Vagina (tissue), 2 donors: ENCODE data around the gene PIKFYVE. TPM values are rescaled to one million over a fixed set of nuclear protein-coding genes. Genes with fewer than 3 reads are reported as not detected.
"Not testable (repeated sequence)": the region's sequence is repeated elsewhere in the genome, so short reads cannot be mapped to it uniquely, and the experiment has no call there.

ENCODE experiments used
- DNase-seq, 2 donors: peaks; one replicate each; pipeline ENCODE4 v3.0.0-alpha.2; 2017; ENCODE audit errors: extremely low spot score in 2 of 2
- H3K27ac ChIP-seq: fragments of 200-600 bp; sonication (generic); one replicate; pipeline ENCODE4 v1.5.1; 2019
- H3K27me3 ChIP-seq: fragments of 200-600 bp; sonication (generic); one replicate; pipeline ENCODE4 v1.5.1; 2019
- H3K36me3 ChIP-seq, 2 donors: fragments of 200-600 bp; sonication (generic); one replicate each; pipeline ENCODE4 v1.5.1; 2017 to 2019
- H3K4me1 ChIP-seq: fragments of 200-600 bp; sonication (generic); one replicate; pipeline ENCODE4 v1.5.1; 2019
- H3K4me3 ChIP-seq, 2 donors: fragments of 200-600 bp; sonication (generic); 1 replicate in 1 of 2; 2 replicates in 1 of 2; pipeline ENCODE4 v1.5.1; 2016 to 2019
- H3K9me3 ChIP-seq: fragments of 200-600 bp; sonication (generic); one replicate; pipeline ENCODE4 v1.5.1; 2019
- POLR2A ChIP-seq, 2 donors: fragments of 450-650 bp; IDR thresholded peaks; one replicate each; pipeline ENCODE4 v1.6.1; 2017; ENCODE audit warnings: antibody characterized with exemption in 2 of 2, mild to moderate bottlenecking in 2 of 2, moderate library complexity in 2 of 2
- POLR2AphosphoS5 ChIP-seq, 2 donors: sonication (generic); formaldehyde crosslinking; IDR thresholded peaks; one replicate each; pipeline ENCODE4 v1.9.0; 2017; ENCODE audit warnings: antibody characterized with exemption in 2 of 2, mild to moderate bottlenecking in 2 of 2, low read depth in 1 of 2; ENCODE audit not compliant: insufficient read depth in 1 of 2
- intact Hi-C: fragments of 100-400 bp; cut with DNase I; formaldehyde crosslinking; loops from one replicate; pipeline ENCODE4 v1.15.1; 2023
- total RNA-seq: library from RNA; depleted of rRNA; stranded (reverse); fragments of >200 nt; gene quantifications from one replicate; pipeline ENCODE4 v1.2.3, GENCODE V29; 2016
- TF ChIP-seq, protein P1 (sequence below), 3 experiments: fragments of 450-650 bp in 2 of 3; fragments of 200-600 bp in 1 of 3; sonication (generic) in 1 of 3; IDR thresholded peaks; one replicate each; pipeline ENCODE4 v1.5.1; 2017 to 2019; ENCODE audit warnings: antibody characterized with exemption in 3 of 3, mild to moderate bottlenecking in 2 of 3, moderate library complexity in 2 of 3

PIKFYVE gene, protein sequence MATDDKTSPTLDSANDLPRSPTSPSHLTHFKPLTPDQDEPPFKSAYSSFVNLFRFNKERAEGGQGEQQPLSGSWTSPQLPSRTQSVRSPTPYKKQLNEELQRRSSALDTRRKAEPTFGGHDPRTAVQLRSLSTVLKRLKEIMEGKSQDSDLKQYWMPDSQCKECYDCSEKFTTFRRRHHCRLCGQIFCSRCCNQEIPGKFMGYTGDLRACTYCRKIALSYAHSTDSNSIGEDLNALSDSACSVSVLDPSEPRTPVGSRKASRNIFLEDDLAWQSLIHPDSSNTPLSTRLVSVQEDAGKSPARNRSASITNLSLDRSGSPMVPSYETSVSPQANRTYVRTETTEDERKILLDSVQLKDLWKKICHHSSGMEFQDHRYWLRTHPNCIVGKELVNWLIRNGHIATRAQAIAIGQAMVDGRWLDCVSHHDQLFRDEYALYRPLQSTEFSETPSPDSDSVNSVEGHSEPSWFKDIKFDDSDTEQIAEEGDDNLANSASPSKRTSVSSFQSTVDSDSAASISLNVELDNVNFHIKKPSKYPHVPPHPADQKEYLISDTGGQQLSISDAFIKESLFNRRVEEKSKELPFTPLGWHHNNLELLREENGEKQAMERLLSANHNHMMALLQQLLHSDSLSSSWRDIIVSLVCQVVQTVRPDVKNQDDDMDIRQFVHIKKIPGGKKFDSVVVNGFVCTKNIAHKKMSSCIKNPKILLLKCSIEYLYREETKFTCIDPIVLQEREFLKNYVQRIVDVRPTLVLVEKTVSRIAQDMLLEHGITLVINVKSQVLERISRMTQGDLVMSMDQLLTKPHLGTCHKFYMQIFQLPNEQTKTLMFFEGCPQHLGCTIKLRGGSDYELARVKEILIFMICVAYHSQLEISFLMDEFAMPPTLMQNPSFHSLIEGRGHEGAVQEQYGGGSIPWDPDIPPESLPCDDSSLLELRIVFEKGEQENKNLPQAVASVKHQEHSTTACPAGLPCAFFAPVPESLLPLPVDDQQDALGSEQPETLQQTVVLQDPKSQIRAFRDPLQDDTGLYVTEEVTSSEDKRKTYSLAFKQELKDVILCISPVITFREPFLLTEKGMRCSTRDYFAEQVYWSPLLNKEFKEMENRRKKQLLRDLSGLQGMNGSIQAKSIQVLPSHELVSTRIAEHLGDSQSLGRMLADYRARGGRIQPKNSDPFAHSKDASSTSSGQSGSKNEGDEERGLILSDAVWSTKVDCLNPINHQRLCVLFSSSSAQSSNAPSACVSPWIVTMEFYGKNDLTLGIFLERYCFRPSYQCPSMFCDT (N-terminal part only)
- 18.7 TPM for total RNA-seq

DNA sequence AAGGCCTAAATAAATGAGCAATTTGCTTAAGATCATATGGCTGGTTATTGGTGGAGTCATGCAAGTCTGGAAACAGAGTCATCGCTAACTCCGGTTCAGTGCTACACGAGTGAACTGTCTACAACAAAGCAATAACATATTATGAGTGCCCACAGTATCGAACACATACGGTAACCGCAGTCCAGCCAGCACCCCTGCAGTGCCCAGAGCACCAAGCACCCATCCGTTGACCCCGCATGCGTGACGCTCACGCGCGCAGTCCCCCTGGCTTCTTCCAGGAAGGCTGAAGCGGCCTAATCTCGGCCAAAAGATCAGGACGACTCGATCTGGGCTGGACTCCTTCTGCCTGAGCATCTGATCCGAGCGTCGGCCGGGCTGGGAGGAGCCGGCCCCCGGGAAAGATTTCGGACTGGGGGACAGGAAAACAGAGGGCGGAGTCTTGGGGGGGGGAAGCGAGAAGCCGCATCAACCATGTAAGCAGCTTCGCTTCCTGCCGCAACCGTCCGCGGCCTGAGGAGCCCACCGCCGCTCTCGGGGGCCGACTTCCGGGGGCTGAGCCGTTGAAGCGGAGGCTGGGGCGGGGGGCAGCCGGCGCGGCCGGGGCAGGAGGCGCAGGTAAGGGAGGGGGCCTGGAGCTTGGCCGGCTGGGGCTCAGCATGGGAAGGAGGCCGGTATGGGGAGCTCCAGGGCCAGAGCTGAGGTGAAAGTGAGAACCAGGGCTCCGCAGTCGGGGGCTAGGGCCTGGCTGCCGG, at the start of gene PIKFYVE:
TSS of gene PIKFYVE (plus strand) at position 455 of the 752 bp plus-strand sequence. CDS start 5,265 bp downstream, outside the sequence.
- intact Hi-C loops: loop anchor here (10.0 kb wide), 1 partner anchor 641 kb away; the partner anchor contains the start of gene METTL21A
- DNase-seq: peak in 1 of 2 donors; percentile 97
- TF ChIP-seq, protein P1, sequence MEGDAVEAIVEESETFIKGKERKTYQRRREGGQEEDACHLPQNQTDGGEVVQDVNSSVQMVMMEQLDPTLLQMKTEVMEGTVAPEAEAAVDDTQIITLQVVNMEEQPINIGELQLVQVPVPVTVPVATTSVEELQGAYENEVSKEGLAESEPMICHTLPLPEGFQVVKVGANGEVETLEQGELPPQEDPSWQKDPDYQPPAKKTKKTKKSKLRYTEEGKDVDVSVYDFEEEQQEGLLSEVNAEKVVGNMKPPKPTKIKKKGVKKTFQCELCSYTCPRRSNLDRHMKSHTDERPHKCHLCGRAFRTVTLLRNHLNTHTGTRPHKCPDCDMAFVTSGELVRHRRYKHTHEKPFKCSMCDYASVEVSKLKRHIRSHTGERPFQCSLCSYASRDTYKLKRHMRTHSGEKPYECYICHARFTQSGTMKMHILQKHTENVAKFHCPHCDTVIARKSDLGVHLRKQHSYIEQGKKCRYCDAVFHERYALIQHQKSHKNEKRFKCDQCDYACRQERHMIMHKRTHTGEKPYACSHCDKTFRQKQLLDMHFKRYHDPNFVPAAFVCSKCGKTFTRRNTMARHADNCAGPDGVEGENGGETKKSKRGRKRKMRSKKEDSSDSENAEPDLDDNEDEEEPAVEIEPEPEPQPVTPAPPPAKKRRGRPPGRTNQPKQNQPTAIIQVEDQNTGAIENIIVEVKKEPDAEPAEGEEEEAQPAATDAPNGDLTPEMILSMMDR (IDR thresholded peaks at IDR 0.05): no peak
- peak in 1 of 2 donors; percentile 56 for TF ChIP-seq POLR2A (IDR thresholded peaks at IDR 0.05)
- peak; percentile 90 to 91 for TF ChIP-seq POLR2AphosphoS5 (IDR thresholded peaks at IDR 0.05; ENCODE audit: insufficient read depth in 1 of 2, low read depth in 1 of 2)
- H3K4me1 ChIP-seq: peaks cover 42% of the 10 kb centered on the region
- H3K27ac ChIP-seq: peak within 1 kb of the TSS; percentile 95
- peak within 1 kb of the TSS; percentile 82 to 97 for H3K4me3 ChIP-seq
- no peaks in the 10 kb centered on the region for H3K27me3 ChIP-seq
- no peaks in the 10 kb centered on the region for H3K9me3 ChIP-seq
- no peaks in the 10 kb centered on the region for H3K36me3 ChIP-seq

DNA sequence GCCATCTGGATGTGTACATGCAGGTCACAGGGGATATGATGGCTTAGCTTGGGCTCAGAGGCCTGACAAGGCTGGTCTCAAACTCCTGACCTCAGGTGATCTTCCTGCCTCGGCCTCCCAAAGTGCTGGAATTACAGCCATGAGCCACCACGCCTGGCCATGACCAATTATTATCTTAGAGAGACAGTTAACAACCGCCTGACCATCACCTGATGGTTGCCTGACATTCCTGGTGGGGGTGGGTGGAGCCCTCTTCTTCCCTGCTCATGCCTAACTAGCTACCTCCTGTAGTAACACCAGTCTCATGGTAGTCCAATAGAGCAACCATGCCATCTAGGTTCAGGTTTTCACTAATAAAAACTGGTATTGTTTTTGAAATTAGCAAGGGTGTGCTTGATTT, 44.2 kb upstream of the PIKFYVE start:
- intact Hi-C loops, H3K27me3 ChIP-seq, DNase-seq, H3K36me3 ChIP-seq, H3K4me3 ChIP-seq, H3K4me1 ChIP-seq, H3K27ac ChIP-seq, H3K9me3 ChIP-seq: not testable (repeated sequence)

DNA sequence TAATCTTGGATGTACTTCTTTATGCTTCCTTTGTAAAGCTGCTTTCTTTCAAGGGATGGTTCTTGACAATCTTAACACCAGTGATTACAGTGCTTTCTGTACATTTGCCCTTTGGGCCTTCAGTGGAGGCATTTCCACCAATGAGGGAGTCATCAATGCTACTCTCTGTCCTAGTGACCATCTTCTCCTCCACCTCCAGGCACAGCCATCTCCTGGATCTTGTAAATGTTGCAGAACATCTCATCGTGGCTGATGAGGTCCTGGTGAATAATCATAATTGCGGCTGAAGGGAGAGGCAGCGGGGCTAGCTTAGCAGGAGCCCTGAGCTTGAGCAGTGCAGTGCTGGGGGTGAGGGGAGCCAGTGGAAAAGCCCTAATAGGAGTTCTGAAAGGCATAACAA, 43.7 kb upstream of the PIKFYVE start:
- intact Hi-C loops: no loop called here
- Histone ChIP-seq H3K4me1 (no peaks in the 10 kb centered on the region), H3K27ac (no peak overlapping the region), H3K36me3 (no peaks in the 10 kb centered on the region), H3K9me3 (no peaks in the 10 kb centered on the region), H3K27me3 (no peaks in the 10 kb centered on the region), H3K4me3 (no peak overlapping the region)
- TF ChIP-seq, protein P1 (IDR thresholded peaks at IDR 0.05): no peak
- no peak for TF ChIP-seq POLR2A (IDR thresholded peaks at IDR 0.05)
- no peak for TF ChIP-seq POLR2AphosphoS5 (IDR thresholded peaks at IDR 0.05; ENCODE audit: insufficient read depth in 1 of 2, low read depth in 1 of 2)
- DNase-seq: no peak

DNA sequence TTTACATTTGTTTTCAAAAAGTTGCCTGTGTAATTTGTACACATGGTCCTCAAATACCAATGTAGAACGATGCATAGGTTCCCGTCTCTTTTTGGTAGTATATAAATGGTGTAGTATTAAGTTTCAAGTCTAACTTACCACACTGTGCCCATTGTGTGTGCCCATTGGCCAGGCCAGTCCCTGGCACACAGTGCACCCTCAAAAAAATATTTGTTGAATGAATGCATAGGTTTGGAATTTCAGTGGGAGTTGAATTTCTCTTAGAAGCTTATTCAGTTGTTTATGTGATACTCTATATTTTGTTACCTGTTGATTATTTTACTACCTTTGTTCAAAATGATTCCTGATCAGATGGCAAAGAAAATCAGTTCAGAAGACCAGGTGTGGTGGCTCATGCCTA, 41.3 kb upstream of the PIKFYVE start:
- Histone ChIP-seq H3K27me3 (no peaks in the 10 kb centered on the region), H3K9me3 (no peaks in the 10 kb centered on the region), H3K4me1 (no peaks in the 10 kb centered on the region), H3K4me3 (no peak overlapping the region), H3K27ac (no peak overlapping the region), H3K36me3 (no peaks in the 10 kb centered on the region)
- DNase-seq: no peak
- intact Hi-C loops: no loop called here
- no peak for TF ChIP-seq POLR2AphosphoS5 (IDR thresholded peaks at IDR 0.05; ENCODE audit: insufficient read depth in 1 of 2, low read depth in 1 of 2)
- no peak for TF ChIP-seq POLR2A (IDR thresholded peaks at IDR 0.05)
- TF ChIP-seq, protein P1 (IDR thresholded peaks at IDR 0.05): no peak
